Measurements from ENCODE around the gene BMP4. TPM values are rescaled to one million over a fixed set of nuclear protein-coding genes. Genes with fewer than 3 reads are reported as not detected.

The BMP4 gene
- total RNA-seq, 4 donors from 2014 or later = 6.7 to 22.2 (median 10.0) TPM

DNA sequence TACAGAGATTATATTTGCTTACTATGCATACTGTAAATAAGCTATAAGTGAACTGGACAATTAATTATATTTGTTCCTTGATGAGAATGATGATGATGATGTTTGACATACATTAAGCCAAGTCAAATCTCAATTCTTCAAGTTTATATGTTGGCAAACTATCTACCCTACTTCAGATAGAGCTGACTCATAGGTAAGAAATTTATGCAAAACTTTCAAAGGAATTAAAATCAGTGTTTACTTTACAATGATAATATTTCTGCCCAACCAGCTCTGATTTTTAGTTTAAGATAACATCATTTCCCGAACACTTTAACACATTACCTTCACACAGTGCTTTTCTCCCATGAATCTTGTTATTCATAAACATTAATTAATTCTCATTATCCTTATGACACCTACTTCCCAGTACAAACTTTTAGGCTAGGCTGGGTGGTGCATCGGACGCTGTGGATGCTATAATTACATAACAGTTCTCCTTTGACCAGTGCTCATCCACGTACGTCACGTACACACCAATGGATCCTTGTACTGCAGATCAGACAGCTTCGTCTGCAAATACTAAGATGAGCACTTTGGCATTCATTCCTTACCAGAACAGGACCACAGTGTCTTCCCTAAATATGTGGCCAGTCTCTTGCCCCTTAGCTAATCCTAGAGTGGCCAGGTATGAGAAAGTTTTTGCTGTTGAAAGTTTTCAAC, 18.3 kb downstream of the BMP4 start:
- TF ChIP-seq, protein P1, sequence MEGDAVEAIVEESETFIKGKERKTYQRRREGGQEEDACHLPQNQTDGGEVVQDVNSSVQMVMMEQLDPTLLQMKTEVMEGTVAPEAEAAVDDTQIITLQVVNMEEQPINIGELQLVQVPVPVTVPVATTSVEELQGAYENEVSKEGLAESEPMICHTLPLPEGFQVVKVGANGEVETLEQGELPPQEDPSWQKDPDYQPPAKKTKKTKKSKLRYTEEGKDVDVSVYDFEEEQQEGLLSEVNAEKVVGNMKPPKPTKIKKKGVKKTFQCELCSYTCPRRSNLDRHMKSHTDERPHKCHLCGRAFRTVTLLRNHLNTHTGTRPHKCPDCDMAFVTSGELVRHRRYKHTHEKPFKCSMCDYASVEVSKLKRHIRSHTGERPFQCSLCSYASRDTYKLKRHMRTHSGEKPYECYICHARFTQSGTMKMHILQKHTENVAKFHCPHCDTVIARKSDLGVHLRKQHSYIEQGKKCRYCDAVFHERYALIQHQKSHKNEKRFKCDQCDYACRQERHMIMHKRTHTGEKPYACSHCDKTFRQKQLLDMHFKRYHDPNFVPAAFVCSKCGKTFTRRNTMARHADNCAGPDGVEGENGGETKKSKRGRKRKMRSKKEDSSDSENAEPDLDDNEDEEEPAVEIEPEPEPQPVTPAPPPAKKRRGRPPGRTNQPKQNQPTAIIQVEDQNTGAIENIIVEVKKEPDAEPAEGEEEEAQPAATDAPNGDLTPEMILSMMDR (IDR thresholded peaks at IDR 0.05; ENCODE audit: low read depth) = no peak

DNA sequence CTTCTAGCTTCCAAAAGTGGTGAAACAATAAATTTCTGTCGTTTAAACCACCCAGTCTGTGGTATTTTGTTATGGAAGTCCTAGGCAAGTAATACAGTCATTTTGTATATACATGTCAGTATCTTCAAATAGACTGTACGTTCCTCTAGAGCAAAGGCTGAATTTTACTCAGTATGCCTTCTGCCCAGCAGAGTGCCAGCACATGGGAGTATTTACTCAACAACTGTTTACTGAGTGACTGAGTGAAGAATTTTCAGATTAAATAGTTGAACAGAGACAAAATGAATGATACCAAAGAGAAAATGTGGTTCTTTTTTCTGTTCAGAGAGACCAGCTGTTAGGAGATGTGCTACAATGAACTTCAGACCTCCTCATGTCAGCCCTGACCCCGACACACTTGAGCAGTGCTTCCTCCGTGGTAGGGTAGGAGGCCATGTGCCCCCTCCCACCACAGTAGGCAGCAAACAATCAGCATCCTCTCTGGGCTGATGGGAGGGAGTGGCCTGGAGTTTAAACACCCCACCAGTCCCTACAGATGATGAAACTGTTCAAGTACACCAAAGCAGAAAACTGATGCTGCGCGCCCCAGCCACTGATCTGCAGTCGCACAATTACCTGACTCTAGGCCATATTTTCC, 21.7 kb downstream of the BMP4 start:
- TF ChIP-seq, protein P1 (IDR thresholded peaks at IDR 0.05; ENCODE audit: low read depth) = no peak

DNA sequence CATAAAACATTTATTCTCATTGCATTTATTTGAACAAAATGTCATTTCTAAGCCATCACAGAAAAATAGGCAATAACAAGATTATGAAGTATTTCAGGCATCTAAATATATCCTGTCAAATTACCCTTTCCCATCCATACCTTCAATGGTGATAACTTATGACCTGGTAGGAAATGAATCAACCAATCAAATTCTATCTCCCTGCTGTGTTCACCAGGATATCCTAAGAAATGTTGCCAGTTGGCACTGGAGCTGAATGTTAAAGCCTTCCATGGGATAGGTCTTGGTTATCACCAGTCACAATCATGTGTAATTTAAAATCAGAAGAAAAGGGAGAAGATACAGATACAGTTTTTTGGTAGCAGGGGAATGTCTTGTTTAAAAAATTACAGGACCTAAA, 23.7 kb downstream of the BMP4 start:
- TF ChIP-seq, protein P1 (IDR thresholded peaks at IDR 0.05; ENCODE audit: low read depth) = no peak

DNA sequence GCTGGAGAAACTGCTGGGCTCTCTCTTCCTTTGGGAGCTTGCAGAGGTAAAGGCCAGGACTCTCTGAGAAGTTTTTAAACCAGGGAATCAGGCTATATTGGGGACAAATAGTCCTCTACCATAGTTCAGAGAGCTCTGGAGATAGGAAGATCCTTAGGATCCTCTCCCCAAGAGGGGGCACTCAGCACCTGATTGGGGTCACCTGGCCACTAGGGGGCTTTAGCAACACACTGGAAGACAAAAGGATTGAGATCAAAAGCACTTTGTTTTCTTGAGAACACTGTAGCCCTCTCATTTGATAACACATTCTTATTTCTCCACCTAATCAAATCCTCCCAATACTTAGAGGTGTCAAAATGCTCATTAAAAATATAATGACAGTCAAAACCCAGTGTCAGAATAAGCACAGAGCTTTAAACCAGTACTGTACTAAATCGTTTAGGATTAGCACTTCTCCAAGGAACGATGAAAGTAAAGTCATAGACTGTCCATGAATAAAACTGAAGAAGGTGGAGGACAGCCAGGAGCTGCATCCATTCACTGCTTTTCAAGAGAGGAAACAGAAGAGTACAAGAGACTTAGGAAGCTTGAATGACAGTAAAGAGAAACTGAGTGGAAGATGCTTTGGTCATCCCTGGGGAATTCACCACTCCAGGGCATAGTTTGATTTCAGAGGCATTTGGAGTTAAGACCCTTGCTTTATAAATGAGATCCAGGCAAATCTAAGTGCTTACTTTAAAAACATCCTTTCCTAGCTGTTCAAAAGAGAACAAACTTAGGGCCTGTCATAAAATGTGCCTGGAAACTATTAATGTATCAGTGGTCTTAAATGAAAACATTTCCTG, 26.5 kb downstream of the BMP4 start:
- TF ChIP-seq, protein P1 (IDR thresholded peaks at IDR 0.05; ENCODE audit: low read depth) = no peak

DNA sequence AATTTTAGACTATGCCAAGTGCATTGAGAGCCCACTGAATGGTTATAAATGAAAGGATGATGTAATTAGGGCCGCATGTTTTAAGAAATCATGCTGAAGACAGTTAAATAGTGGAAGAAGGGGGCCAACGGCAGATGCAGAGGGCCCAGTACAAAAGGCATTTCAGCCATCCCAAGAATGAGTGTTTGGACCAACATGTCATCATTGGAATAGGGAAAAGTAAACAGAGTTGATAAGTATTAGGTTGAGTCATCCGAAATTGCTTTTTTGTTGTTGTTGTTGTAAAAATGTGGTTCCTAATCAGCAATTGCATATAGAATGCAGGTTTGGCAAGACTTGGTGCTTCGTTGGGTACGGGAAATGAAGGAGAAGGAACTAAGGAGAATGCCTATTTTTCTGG, 29.5 kb downstream of the BMP4 start:
- TF ChIP-seq, protein P1 (IDR thresholded peaks at IDR 0.05; ENCODE audit: low read depth) = no peak

DNA sequence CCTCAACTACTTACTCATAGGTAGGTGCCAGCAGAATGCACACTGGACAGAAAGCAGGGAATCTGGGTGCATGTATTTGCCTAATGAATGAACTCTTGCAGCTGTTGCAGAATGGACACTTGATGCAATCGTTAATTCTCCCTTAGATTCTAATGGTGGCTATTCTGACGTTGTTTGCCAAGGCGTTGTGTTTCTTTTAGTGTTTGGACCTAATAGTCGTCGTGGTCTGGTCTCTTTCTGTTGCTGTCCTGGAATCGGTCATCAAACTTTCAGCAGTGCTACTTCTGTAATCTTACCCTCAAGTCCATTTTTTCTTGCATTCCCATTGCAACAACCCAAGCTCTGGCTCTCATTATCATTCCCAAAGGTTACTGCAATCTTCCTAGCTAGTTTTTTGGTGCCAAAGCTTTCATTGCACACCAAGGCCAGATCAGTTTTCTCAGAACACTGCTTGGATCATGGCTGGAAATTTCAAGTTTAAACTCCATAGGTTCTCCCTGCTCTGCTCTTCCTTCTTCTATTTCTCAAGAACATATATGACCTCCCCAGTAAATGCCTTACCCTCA, 31.3 kb downstream of the BMP4 start:
- TF ChIP-seq, protein P1 (IDR thresholded peaks at IDR 0.05; ENCODE audit: low read depth) = no peak

DNA sequence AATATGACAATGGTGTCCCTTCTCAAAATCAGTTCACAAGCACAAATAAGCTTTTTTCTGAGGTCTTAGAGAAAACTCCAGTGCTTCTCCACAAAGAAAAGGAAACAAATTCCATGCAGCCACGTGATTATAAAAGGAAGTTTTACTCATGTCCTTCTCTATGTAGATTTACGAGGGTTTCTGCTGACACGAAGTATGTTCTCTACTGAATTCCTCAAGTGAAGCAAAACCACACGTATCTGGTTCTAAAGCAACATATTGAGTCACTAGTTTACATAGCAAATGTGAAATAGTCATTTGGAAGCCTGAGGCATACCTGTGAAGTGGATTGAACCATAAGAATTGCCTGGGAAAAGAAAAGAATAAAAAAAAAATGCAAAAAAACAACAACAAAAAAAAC, 31.9 kb downstream of the BMP4 start:
- TF ChIP-seq, protein P1 (IDR thresholded peaks at IDR 0.05; ENCODE audit: low read depth) = no peak
